ENCODE measurements around the gene KLK13. TPM values are rescaled to one million over a fixed set of nuclear protein-coding genes. Genes with fewer than 3 reads are reported as not detected.

KLK13 gene
- total RNA-seq, 1 donor from 2014 or later, result not detected

DNA sequence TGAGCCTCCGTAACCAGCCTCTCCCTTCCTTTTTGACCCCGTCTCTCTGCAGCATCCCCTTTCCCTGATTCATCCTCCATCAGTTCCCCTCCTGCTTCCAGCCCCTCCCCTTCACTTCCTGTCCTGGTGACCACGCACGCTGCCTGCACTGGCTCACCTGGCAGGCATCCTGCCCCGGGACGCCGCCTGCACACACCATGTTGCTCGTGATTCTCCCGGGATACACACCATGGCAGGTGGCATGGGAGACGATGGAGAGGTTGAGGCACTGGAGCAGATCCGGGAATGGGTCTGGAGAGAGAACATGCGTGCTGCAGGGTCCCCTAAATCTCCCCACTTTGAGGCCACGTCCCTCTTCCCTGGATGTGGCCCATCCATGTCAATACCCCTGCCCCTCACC, 34.3 kb downstream of the KLK13 start:
- TF ChIP-seq, protein P1, sequence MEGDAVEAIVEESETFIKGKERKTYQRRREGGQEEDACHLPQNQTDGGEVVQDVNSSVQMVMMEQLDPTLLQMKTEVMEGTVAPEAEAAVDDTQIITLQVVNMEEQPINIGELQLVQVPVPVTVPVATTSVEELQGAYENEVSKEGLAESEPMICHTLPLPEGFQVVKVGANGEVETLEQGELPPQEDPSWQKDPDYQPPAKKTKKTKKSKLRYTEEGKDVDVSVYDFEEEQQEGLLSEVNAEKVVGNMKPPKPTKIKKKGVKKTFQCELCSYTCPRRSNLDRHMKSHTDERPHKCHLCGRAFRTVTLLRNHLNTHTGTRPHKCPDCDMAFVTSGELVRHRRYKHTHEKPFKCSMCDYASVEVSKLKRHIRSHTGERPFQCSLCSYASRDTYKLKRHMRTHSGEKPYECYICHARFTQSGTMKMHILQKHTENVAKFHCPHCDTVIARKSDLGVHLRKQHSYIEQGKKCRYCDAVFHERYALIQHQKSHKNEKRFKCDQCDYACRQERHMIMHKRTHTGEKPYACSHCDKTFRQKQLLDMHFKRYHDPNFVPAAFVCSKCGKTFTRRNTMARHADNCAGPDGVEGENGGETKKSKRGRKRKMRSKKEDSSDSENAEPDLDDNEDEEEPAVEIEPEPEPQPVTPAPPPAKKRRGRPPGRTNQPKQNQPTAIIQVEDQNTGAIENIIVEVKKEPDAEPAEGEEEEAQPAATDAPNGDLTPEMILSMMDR (IDR thresholded peaks at IDR 0.05), result no peak

DNA sequence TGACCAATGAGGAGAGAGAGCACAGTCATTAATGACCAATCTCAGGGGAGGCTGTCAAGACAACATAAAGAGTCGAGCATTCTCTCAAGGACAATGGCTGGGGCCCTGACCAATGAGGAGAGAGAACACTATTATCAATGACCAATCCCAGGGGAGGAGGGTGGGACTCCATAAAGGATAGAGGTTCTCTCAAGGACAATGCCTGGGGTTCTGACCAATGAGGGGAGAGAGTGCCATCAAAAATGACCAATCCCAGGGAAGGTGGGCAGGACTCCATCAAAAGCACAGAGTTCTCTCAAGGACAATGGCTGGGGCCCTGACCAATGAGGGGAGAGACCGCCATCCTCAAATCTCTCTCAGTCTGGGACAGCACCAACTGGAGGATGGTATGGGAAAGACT, 35.2 kb downstream of the KLK13 start:
- no peak overlapping the region for H3K27ac ChIP-seq
- intact Hi-C loops (cut with DNase I), result no loop called here
- DNase-seq (ENCODE audit: low spot score in 2 of 2), result no peak
- no peaks in the 10 kb centered on the region for H3K4me1 ChIP-seq
- H3K4me3 ChIP-seq, result no peak overlapping the region
- no peaks in the 10 kb centered on the region for H3K27me3 ChIP-seq
- H3K9me3 ChIP-seq, result no peaks in the 10 kb centered on the region
- TF ChIP-seq, protein P1 (IDR thresholded peaks at IDR 0.05), result no peak
- H3K36me3 ChIP-seq, result no peaks in the 10 kb centered on the region

More for the DNA sequence above, 34.3 kb downstream of the KLK13 start:
- intact Hi-C loops (cut with DNase I), result no loop called here
- Histone ChIP-seq H3K27ac (no peak overlapping the region), H3K4me1 (no peaks in the 10 kb centered on the region), H3K4me3 (no peak overlapping the region), H3K27me3 (no peaks in the 10 kb centered on the region), H3K36me3 (no peaks in the 10 kb centered on the region), H3K9me3 (no peaks in the 10 kb centered on the region)
- DNase-seq (ENCODE audit: low spot score in 2 of 2), result no peak

DNA sequence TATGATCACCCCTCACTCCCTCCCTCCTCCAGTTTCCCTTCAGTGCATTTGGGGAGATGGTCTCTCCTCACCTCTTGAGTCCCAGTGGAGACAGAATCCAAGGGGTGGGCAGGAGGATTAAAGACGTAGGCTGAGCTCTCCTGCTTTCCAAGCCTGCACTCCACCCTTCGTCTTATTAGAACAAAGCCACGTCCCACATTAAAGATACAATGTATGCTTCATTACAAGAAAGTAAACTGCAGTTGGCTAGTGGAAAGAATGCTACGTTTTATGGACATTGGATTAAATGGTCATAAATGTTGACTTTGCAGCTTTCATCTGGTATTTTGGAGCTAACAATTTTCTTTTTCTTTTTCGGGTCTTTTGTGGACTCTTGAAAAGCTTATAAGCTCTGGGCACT, 37.0 kb downstream of the KLK13 start:
- Histone ChIP-seq H3K9me3 (no peaks in the 10 kb centered on the region), H3K4me1 (no peaks in the 10 kb centered on the region), H3K27me3 (no peaks in the 10 kb centered on the region), H3K27ac (no peak overlapping the region), H3K4me3 (no peak overlapping the region), H3K36me3 (no peaks in the 10 kb centered on the region)
- no peak for DNase-seq (ENCODE audit: low spot score in 2 of 2)
- intact Hi-C loops (cut with DNase I), result no loop called here
- TF ChIP-seq, protein P1 (IDR thresholded peaks at IDR 0.05), result no peak

DNA sequence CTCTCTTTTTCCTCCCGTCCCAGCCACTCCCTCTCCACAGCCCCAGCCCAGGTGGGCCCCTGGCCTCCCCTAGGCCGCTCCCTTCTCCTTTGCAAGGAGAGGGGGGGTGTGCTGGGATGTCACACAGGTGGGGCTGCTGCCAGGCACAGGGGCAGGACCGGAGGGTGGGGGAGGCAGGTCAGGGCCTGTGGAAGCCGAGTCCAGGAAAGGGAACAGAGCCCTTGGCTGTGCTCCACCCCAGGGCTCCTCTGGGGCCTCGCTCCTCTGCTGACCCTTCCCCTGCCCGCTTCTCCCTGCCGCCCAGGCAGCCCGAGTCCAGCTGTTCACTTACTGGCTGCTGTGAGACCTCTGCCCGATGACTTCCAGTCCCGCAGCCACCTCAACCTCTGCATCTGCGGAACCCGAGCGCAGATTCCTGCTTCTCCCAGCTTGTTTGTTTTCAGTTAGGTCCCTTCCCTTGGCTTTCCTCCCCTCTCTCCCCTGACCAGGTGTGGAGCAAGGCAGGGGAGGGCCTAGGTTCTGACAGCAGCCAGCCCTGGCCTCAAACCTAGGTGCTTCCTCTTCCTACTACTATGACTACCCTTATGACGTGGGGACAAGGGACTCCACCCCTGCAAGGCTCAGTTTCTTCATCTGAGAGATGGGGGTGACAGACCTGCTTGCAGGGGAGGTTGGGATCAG, 37.6 kb downstream of the KLK13 start:
- H3K9me3 ChIP-seq, result no peaks in the 10 kb centered on the region
- H3K4me3 ChIP-seq, result no peak overlapping the region
- no peak for DNase-seq (ENCODE audit: low spot score in 2 of 2)
- no peaks in the 10 kb centered on the region for H3K4me1 ChIP-seq
- TF ChIP-seq, protein P1 (IDR thresholded peaks at IDR 0.05), result no peak
- intact Hi-C loops (cut with DNase I), result no loop called here
- H3K27ac ChIP-seq, result no peak overlapping the region
- H3K27me3 ChIP-seq, result no peaks in the 10 kb centered on the region
- no peaks in the 10 kb centered on the region for H3K36me3 ChIP-seq

DNA sequence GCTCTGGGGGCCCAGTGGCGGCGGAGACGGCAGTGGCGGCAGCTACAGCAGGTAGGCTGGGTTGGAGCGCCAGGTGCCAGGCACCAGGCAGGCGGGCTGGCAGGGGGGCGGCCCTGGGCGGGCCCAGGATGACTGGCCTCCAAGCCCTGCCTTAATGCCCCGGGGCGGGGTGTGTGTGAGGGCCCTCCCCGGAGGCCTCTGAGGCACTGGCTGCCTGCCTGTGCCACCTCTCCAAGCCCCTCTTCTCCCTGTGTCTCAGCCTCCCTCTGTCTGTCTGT, 38.4 kb downstream of the KLK13 start, which contains the start of gene KLK11:
KLK11 (minus strand) TSS at position 63 of the 278 bp plus-strand sequence. CDS start 985 bp downstream, outside the sequence.
- H3K27ac ChIP-seq, result no peak within 1 kb of the TSS
- no peaks in the 10 kb centered on the region for H3K9me3 ChIP-seq
- H3K27me3 ChIP-seq, result no peaks in the 10 kb centered on the region
- DNase-seq (ENCODE audit: low spot score in 2 of 2), result no peak
- no peaks in the 10 kb centered on the region for H3K4me1 ChIP-seq
- TF ChIP-seq, protein P1 (IDR thresholded peaks at IDR 0.05), result no peak
- intact Hi-C loops (cut with DNase I), result no loop called here
- H3K4me3 ChIP-seq, result no peak within 1 kb of the TSS
- no peaks in the 10 kb centered on the region for H3K36me3 ChIP-seq

Data from ascending aorta (tissue), 2 donors.